B cell (primary cell): ENCODE results near the gene TBC1D22A.

Experiments
- CTCF ChIP-seq: fragments of 200-600 bp; IDR thresholded peaks from one replicate; pipeline ENCODE4 v1.8.0; 2022; ENCODE audit warnings: antibody characterized with exemption, mild to moderate bottlenecking
- EZH2 ChIP-seq: IDR thresholded peaks from 2 replicates; pipeline ENCODE4 v1.6.1; 2012; ENCODE audit warnings: borderline replicate concordance, low read depth, mild to moderate bottlenecking, moderate library complexity, low read length; ENCODE audit not compliant: insufficient read depth, poor library complexity, severe bottlenecking

DNA sequence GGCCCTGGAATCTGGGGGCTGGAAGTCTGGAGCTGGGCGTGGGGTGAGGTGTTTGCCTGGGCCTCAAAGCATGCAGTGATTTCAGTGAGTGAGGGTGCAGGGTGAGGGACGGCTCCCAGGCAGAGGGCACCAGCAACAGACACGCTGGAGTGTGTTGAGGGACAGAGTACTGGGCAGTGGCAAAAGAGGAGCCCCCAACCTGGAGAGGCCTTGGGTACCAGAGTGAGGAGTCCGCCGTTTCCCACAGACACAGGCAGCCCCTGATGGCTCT lies 12.0 kb upstream of the TBC1D22A start:
- TF ChIP-seq CTCF = no peak
- no peak for TF ChIP-seq EZH2
